Stimulated activated CD4-positive, alpha-beta T cell treated with anti-CD3 and anti-CD28 coated beads, TNF-alpha, amount 100 ng/mL, for 48 hours (primary cell): ENCODE measurements around the gene LRP1-AS.
"Not testable (repeated sequence)": the region's sequence is repeated elsewhere in the genome, so short reads cannot be mapped to it uniquely, and the experiment has no call there.

Experiments used
- DNase-seq, 3 donors: peaks; one replicate each; pipeline ENCODE4 v3.0.0-alpha.2; 2020; ENCODE audit warnings: low read depth in 3 of 3

LRP1-AS gene

GRCh38 chr12:57139796-57140649 is 7.4 kb downstream of the LRP1-AS start:
- no peak for DNase-seq

GRCh38 chr12:57138526-57139272 is 8.7 kb downstream of the LRP1-AS start:
- DNase-seq = no peak

GRCh38 chr12:57135527-57136326 is 11.7 kb downstream of the LRP1-AS start:
- DNase-seq = no peak

- no peak for DNase-seq
Measured at GRCh38 chr12:57134949-57135348, 12.5 kb downstream of the LRP1-AS start.

GRCh38 chr12:57133916-57134315 is 13.5 kb downstream of the LRP1-AS start:
- no peak for DNase-seq

GRCh38 chr12:57133013-57133569 is 14.3 kb downstream of the LRP1-AS start:
- DNase-seq = no peak

- DNase-seq = no peak
Measured at GRCh38 chr12:57131896-57132744, 15.3 kb downstream of the LRP1-AS start.

- no peak for DNase-seq
Measured at GRCh38 chr12:57130941-57131340, 16.5 kb downstream of the LRP1-AS start.

- no peak for DNase-seq
Measured at GRCh38 chr12:57129889-57130288, 17.5 kb downstream of the LRP1-AS start.

GRCh38 chr12:57129321-57129842 is 18.0 kb downstream of the LRP1-AS start:
- no peak for DNase-seq

GRCh38 chr12:57128519-57129247 is 18.7 kb downstream of the LRP1-AS start:
- no peak for DNase-seq

GRCh38 chr12:57127726-57128518 is 19.5 kb downstream of the LRP1-AS start, which contains the start of gene LRP1:
TSS of gene LRP1 (plus strand) at chr12:57128483. CDS start at chr12:57128965, 482 bp downstream.
- peak; percentile 37 to 76 (median 52) for DNase-seq

- peak in 1 of 3 donors; percentile 48 for DNase-seq
Measured at GRCh38 chr12:57127101-57127725, 20.2 kb downstream of the LRP1-AS start.

GRCh38 chr12:57126561-57126960 is 20.9 kb downstream of the LRP1-AS start:
- no peak for DNase-seq

- DNase-seq = no peak
Measured at GRCh38 chr12:57126061-57126460, 21.4 kb downstream of the LRP1-AS start.

GRCh38 chr12:57124261-57124877 is 23.1 kb downstream of the LRP1-AS start:
- DNase-seq = peak; percentile 56 to 73 (median 68)

GRCh38 chr12:57123813-57124212 is 23.6 kb downstream of the LRP1-AS start:
- no peak for DNase-seq

- DNase-seq = not testable (repeated sequence)
Measured at GRCh38 chr12:57120718-57121117, 26.7 kb downstream of the LRP1-AS start.
